ENCODE measurements around the gene CYP46A1.

The CYP46A1 gene

DNA sequence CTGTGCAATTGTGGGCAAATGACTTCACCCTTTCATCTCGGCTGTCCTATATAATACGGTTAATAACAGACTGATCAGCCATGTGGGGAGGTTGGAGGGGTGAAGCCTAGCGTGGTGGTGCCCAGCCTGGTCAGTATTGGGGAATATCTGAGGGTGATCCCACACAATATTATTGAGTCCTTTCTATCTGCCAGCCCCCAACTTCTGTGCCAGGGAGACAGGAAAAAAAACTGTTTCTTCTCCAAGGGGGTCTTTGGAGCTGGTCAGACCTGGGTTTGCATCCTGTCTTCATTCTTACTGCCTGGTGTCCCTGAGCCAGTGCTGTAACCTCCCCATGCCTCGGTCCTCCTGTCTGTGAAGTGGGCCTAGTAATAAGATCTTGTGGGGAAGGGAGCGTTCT is 6.5 kb downstream of the CYP46A1 start:
- no peak for DNase-seq

DNA sequence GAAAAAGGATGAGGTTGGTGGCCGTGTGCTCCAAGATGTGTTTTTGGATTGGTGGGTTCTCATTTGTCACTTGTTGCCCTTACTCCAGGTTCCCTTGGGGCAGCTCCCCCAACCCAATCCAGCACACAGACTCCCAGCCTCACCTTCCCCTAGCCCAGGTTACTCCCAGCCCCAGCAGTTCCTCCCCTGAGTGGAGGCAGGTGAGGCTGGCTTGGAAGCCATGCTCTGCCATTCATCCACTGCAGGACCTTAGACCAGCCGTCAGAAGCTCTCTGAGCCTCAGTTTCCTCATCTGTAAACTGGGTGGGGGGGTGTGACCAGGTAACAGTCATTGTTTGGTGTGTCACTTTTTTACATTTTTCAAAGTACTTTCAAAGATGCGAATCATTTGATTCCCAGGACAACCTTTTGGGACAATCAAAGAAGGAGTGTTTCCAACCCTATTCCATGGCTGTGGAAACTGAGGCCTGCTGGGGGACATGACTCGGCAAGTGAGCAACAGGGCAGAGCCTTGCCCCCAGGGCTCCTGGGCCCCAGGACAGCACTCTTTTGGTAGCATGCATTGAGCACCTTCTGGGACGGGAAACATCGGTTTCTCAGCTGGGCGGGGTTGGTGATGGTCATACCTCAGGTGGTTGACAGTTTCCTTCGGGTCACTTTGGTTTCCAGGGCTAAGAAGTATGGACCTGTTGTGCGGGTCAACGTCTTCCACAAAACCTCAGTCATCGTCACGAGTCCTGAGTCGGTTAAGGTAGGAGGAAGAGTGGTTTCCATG is 7.2 kb downstream of the CYP46A1 start:
- DNase-seq: no peak

DNA sequence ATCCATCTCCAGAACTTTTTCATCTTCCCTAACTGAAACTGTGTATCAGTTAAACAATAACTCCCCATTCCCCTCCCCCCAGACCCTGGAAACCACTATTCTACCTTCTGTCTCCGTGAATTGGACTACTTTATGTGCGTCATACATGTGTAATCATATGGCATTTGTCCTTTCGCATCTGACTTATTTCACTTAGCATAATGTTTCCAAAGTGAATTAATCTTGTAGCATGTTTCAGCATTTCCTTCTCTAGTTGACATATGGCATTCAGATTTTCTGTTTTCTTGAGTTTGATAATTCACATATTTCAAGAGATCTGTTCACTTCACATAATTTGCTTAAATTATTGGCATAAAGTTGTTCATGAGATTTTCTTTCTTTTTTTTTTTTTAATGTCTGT is 9.8 kb downstream of the CYP46A1 start:
- no peak for DNase-seq

DNA sequence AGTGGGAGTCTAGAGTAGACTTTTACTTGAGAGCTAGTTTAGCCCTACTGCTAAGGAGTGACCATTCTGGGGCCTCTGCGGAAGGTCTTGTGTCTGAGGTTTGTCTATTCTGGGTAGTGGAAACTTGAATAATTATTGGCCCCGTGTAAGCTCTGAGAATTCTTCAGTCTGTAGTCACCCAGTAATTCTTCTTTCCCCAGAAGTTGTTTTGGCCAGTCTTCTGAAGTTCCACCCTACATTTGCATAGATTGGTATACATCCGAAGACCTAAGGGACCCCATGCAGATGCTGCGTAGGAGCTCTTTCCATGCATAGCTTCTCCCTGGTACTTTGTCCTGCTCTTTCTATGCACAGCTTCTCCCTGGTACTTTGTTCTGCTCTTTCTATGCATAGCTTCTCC is 12.8 kb downstream of the CYP46A1 start:
- no peak for DNase-seq

DNA sequence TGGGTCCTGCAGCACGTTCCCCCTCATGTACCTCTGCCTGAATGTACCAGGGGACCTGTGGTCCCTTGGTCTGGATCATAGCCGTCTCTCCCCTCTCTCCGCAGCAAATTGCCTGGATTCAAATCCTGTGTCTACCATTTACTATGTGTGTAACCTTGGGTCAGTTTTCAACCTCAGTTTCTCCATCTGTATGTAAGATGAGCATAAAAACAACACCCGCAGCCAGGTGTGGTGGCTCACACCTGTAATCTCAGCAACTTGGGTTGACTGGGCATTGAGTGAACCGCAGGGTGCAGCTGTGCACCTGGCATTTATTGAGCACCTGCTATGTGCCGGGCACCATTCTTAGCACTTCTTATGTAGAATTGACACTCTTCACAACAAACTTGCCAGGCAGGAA is 14.1 kb downstream of the CYP46A1 start:
- no peak for DNase-seq

DNA sequence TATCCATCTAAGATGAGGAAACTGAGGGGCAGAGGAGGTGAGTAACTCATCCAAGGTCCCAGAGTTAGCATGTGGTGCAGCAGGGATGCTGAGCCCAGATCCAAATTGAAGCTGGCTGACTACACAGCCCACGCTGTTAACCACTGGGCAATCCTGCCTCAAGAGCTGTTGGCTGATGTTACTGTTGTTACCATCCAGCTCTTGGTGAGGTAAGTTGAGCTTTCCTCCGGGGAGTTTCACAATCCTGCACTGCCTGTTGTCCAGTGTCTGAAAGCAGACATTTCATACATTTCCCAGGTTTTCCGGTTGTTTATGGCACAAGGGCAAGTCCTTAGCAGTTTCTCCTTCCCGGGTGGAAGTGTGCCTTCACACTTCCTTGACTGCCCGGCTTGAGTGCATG is 14.5 kb downstream of the CYP46A1 start:
- DNase-seq: no peak

DNA sequence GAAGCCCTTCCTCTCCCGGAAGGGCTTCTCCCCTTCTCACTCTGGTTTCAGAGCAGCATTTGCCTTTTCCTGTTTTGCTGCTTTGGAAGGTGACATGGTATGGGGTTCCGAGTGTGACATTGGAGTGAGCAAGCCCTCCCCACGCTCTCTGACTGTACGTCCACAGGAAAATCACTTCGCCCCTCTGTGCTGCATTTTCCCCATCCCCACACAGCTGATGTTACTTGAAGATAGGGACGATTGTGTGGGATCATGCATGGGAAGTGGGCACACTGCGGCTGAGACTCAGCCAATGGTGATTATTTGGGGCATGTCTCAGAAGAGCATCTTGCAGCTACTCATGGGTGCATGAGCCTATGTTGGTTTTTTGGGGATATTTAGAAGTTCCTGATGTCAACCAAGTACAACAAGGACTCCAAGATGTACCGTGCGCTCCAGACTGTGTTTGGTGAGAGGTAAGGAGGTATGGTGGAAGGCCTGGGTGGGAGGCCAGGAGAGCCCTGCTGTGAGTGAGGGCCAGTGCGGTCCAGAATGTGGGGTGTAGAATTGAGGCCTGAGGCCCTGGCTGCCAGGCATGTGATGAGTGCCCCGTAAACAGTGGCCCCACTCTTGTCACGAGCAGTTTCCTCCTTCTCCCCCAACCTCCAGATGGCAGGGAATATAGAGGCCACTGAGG is 15.1 kb downstream of the CYP46A1 start:
- DNase-seq: no peak

DNA sequence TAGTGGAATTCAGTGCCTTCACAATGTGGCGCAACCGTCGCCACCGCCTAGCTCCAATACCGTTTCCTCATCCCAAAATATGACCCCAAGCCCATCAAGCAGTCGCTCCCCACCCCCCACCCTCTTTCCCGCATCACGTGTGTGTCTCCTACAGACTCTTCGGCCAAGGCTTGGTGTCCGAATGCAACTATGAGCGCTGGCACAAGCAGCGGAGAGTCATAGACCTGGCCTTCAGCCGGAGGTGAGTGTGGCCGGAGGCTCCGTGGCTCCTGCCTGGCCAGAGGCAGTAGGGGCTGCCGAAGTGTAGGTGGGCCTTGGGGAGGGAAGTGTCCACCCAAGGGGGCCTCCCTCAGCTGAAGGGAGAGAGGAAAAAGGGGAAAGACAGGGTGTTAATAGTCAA is 15.8 kb downstream of the CYP46A1 start:
- no peak for DNase-seq

DNA sequence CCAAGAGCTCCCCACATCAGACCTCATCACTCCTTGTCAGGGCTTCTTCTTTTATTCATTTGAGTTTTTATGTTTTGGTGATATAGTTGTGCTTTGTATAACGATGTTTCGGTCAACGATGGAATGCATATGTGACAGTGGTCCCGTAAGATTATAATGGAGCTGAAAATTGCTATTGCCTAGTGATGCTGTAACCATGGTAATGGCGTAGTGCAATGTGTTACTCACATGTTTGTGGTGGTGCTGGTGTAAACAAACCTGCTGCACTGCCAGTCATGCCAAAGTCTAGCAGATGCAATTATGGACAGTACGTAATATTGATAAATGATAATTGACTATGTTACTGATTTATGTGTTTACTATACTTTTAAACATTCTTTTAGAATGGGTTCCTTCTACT is 16.3 kb downstream of the CYP46A1 start:
- DNase-seq: no peak

DNA sequence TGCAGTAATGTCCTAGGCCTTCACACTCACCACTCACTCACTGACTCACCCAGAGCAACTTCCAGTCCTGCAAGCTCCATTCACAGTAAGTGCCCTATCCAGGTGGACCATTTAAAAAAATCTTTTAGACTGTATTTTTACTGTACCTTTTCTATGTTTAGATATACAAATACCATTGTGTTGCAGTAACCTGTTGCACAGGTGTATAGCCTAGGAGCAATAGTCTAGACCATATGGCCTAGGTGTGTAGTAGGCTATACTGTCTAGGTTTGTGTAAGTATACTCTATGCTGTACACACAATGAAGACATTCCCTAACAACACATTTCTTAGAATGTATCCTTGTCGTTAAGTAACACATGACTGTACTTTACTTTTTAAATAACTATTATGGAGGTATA is 17.2 kb downstream of the CYP46A1 start:
- DNase-seq: no peak

DNA sequence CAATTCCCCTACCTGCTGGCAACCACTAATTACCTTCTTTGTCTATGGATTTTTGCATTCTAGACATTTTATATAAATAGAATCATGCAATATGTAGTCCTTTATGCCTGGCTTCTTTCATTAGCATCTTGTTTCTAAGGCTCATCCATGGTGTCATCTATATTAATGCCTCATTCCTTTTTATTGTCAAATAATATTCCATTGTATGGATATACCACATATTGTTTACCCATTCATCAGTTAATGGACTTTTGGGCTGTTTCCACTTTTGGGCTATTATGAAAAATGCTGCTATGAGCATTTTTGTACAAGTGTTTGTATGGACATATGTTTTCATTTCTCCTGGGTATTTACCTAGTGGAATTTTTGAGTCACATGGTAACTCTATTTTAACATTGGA is 18.0 kb downstream of the CYP46A1 start:
- no peak for DNase-seq

DNA sequence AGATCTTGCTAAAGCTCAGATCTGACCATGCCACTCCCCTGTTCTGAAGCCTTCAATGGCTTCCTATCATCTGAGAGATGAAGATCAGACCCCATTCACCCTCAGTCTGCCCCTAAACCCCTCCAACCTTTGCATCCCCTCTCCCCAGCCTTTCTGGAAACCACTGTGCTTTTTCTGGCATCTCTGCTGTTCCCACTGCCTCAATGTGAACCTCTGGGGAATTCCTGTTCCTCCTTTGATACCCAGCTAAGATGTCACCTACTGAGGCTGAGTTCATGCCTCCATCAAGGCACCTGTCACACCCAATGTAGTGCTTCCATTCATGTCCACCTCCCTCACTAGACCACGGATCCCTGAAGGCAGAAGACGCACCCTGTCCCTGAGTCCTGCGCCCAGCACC is 19.3 kb downstream of the CYP46A1 start:
- DNase-seq: no peak

DNA sequence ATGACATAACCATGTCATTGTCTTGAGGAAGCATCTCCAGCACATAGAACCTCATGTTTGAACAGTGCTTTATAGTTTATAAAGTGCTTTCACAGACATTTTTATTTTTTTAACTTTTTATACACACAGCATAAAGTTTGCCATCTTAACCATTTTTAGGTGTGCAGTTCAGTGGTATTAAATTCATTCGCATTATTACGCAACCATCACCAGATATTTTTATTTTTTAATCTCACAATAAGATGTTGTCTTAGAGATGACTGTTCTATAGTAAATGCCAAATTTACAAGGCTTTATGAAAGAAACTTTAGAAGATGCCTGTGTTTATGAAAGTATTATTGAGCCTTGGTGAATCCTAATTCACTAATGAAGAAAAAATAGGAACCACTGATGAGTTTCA is 19.9 kb downstream of the CYP46A1 start:
- DNase-seq: no peak

DNA sequence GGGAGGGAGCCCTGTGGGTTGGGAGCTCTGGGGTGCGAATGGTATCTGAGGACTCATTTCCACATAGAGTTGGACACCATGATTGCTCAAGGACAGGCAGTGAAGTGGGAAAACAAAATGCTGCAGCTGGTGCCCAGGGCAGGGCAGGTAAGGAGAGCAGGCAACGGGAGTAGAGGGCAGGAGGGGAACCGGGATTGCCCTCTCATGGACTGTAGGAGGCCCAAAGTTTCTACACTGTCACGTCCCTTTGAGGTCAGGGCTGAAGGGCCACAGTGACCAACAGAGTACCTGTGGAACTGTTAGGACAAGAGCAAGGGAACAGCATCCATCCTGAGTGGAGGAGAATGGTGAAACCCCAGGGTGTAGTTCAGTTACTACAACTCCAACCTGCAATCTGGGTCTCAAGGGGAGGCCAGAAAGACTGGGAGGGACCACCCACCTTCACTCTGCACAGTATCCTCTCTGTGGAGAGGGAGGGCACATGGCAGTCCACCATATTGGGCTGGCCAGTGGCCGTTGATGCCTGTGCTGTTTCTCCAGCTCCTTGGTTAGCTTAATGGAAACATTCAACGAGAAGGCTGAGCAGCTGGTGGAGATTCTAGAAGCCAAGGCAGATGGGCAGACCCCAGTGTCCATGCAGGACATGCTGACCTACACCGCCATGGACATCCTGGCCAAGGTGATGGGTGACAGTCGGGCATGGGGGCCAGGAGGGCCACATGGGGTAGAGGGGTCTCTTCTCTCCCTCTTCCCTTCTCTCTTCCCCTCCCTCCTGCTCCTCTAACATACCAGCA is 22.2 kb downstream of the CYP46A1 start:
- no peak for DNase-seq

DNA sequence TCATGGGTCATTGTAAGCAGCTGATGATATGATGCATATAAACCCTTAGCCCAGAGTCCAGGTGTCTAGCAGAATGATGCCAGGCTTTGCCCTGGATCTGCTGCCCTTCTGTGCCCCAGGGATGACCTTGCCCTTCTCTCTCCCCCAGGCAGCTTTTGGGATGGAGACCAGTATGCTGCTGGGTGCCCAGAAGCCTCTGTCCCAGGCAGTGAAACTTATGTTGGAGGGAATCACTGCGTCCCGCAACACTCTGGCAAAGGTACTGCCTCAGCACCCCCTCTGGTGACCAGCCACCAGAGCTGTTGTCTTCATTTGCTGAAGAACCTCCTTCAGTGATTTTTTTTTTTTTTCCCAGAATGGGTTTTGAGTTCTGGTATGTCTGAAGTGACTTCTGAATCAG is 23.3 kb downstream of the CYP46A1 start:
- DNase-seq: no peak

DNA sequence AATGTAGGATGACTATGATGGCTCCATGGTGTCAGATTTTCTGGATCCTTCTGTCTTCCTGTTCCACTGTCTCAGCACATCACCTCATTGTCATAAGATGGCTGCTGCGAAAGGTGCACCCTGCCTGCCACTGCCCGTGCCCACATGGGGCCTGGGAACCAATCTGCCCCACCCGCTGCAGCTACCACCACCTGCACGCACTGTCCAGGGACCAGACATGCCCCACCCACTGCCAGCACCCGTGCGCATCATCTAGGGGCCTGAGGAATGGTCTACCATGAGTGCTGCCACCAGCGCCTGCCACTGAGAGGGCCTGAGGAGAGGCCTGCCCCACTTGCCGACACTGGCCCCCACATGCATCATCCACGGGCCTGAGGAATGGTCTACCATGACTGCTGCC is 23.8 kb downstream of the CYP46A1 start:
- no peak for DNase-seq

DNA sequence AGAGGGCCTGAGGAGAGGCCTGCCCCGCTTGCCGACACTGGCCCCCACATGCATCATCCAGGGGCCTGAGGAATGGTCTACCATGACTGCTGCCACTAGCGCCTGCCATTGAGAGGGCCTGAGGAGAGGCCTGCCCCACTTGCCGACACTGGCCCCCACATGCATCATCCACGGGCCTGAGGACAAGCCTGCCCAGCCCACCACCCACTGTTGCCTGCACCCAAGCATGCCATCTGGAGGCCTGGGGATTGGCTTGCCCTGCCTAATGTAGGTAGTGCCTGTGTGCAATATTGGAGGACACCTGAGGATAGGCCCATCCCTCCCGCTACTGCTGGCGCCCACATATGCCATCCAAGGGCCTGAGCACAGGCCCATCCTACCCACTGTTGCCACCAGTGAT is 24.4 kb downstream of the CYP46A1 start:
- no peak for DNase-seq

DNA sequence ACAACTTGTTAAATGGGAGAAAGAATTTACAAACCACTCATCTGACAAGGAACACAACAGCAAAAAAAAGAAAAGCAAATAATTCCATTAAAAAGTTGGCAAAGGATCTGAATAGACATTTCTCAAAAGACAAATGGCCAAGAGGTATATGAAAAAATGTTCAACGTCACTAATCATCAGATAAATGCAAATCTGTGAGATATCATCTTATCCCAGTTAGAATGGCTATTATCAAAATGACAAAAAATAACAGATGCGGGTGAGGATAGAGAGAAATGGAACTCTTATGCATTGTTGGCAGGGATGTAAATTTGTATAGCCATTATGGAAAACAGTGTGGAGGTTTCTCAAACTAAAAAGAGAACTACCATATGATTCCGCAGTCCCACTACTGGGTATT is 29.9 kb downstream of the CYP46A1 start:
- no peak for DNase-seq

DNA sequence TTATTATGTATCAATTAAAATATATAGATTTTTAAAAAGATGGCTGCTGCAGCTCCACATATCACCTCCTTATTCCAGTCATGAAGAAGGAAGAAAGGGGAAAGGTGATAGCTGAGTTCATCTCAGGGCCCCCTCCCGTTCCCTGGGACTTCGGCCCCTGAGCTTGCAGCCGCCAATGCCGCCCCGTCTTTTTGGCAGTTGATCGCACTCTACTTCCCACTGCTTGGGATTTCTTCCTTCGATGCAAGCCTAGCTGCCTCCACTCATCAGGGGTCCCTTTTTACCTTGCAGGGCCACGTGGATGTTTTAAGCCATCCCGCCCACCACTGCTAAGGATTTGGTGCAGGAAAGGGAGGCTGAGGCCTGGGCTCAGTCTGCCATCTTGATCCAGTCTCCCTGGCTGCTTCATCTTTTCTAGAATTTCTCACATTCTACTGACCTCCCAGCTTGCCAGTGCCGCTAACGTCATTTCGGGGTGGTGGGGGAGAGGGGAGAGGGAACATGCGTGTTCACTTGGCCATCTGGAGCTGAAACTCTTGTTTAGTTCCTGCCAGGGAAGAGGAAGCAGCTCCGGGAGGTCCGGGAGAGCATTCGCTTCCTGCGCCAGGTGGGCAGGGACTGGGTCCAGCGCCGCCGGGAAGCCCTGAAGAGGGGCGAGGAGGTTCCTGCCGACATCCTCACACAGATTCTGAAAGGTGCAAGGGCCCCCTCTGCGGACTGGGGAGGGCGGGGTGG is 31.3 kb downstream of the CYP46A1 start:
- DNase-seq: no peak

DNA sequence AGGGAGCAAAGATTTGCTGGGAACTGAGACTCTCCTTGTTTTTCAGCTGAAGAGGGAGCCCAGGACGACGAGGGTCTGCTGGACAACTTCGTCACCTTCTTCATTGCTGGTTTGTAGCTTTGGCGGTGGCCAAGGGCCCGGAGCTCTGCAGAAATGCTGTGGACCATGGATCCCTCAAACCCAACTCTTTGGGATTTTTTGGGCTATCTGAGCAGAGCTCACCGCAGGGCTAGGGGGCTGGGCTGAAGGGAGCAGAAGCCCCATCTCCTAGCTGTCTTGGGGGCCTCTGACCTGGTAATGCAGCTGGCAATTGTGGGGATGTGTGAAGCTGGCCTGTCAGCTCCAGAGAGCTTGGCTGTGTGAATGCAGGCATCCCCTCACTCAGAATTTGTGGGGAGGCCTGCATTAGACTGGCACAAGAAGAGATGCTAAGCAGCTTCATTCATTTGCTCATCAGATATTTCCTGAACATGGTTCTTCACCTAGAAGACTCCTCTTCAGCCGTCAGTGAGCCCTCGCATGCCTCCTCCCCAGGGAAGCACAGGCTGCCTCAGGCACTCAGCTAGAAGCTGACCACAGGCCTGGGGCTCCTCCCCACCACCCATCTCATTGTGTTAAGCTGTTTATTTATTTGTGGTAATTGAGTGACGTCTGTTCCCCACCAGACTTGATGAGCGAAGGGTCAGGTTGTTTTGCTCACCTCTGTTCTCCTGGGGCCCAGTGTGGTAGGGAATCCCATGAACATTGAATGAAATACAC is 32.2 kb downstream of the CYP46A1 start:
- DNase-seq: no peak

DNA sequence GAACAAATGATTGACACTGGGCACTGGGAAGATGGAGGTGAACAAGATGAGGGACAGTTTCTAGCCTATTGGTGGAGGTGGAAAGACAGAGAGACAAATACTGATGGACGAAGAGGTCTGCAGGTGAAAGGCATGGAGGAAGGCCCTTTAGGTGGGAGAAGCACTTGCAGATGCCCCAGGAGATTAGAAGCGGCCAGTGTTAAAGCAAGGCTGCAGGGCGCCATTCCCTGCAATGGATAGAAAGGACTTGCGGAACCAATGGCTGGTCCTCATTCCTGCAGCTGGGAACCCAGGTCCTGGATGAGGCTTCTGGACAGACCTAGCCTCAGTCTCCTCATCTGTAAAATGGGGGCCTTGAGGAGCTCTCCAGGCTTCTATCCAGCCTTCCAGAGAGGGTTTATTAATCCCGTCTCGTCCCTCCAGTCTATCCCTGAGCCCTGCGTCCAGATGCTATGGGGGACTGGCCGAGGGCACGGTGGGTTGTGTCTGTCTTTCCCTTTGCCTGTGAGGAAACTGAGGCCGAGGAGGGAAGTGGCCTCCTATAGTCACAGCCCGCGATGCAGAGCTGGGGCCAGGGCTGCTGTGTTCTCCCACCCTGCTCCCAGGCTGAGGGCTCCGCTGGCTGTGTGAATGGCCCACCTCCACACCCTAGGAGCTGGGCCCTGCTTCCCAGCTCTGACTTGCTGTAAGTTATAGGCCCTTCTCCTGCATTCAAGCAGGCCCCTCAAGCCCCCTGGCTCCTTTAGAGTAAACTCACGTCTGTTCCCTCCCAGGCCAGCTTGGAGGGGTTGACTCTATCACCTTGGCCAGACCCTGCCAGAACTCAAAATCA is 33.0 kb downstream of the CYP46A1 start:
- no peak for DNase-seq

DNA sequence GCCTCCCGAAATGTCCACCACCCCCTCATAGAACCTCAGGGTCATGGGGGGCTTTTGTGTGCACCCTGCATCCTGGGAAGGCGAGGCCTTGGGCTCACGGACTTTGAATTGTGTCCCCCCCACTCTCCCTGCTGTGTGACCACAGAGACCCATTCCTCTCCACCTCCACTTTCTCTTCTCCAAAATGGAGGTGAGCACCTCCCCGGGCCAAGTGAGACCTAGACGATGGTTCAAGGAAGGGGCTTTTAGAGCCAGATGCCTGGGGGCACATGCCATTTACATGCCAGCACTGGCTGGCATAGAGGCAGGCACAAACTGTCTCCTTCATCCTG is 33.5 kb downstream of the CYP46A1 start:
- no peak for DNase-seq
